ENCODE results near the gene TMC7.

DNA sequence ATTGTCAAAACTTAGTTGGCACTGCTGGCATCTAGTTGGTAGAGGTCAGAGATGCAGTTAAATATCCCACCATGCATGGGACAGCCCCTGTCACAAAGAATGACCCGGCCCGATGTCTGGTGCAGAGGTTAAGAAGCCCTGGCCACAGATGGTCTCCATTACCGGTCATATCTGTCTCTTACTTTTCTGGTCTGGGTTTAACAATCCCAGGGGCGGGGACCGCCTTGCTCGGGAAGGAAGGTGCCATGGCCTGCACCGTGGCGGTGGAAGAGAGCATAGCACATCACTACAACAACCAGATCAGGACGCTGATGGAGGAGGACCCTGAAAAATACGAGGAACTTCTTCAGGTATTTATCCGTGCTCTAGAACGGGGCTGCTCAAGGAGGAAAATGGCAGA is 91.8 kb downstream of the TMC7 start:
- TF ChIP-seq, protein P1, sequence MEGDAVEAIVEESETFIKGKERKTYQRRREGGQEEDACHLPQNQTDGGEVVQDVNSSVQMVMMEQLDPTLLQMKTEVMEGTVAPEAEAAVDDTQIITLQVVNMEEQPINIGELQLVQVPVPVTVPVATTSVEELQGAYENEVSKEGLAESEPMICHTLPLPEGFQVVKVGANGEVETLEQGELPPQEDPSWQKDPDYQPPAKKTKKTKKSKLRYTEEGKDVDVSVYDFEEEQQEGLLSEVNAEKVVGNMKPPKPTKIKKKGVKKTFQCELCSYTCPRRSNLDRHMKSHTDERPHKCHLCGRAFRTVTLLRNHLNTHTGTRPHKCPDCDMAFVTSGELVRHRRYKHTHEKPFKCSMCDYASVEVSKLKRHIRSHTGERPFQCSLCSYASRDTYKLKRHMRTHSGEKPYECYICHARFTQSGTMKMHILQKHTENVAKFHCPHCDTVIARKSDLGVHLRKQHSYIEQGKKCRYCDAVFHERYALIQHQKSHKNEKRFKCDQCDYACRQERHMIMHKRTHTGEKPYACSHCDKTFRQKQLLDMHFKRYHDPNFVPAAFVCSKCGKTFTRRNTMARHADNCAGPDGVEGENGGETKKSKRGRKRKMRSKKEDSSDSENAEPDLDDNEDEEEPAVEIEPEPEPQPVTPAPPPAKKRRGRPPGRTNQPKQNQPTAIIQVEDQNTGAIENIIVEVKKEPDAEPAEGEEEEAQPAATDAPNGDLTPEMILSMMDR (CRISPR knock-in tag; IDR thresholded peaks at IDR 0.05) = no peak
- TF ChIP-seq PHB2 (IDR thresholded peaks at IDR 0.05; ENCODE audit: partially characterized antibody) = no peak
- TF ChIP-seq MYNN (CRISPR knock-in tag; IDR thresholded peaks at IDR 0.05; ENCODE audit: low read depth) = no peak
